Pons (tissue), 1 donor: ENCODE results near the gene OXGR1.
A peak's percentile ranks its signal among the peaks of the same experiment; 100 is the strongest.
"Not testable (repeated sequence)": the region's sequence is repeated elsewhere in the genome, so short reads cannot be mapped to it uniquely, and the experiment has no call there.

Experiments used
- DNase-seq: peaks from one replicate; pipeline ENCODE4 v3.0.0-alpha.2; 2016; ENCODE audit warnings: low spot score

Gene OXGR1

DNA sequence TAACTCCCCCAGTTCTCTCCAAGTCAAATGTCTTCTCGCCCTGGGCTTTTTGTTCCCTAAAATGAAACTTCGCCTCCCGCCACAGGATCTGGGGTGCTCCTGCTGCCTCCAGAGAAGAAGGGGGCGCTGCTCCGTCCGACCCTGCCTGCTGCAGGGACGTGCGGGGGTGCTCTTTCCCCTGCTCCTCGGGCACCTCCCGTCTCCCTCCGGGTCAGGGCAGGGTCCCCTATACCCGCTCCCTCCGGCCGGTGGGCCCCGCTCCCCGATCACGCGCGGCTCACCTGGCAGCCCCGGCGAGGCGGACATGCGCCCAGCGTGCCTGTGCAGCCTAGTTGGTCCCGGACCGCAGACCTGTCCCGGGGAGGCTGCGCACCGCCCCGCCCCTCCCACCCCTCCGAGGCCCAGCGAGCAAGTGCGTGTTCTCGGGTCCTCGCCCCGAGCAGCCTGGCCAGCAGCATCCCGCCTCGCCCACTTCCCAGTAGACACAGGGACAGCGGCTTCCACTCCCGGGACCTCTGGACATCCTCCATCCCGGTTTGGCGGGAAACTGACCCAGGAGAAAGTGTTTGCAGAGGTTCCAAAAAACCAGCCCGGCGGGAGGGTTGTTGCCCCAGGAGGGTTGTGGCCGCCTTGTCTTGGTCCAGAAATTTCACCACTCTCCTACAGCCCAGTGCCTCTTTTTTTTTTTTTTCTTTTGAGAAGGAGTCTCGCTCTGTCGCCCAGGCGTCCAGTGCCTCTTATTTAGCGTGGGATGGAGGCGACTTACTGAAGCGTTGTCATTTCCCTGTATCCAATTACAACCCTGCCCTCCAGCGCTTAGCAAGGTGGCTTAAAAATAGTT is at the start of gene OXGR1:
Gene OXGR1 (minus strand): TSS at position 460 of the 841 bp plus-strand sequence. CDS start 6,717 bp downstream, outside the sequence.
- no peak for DNase-seq

DNA sequence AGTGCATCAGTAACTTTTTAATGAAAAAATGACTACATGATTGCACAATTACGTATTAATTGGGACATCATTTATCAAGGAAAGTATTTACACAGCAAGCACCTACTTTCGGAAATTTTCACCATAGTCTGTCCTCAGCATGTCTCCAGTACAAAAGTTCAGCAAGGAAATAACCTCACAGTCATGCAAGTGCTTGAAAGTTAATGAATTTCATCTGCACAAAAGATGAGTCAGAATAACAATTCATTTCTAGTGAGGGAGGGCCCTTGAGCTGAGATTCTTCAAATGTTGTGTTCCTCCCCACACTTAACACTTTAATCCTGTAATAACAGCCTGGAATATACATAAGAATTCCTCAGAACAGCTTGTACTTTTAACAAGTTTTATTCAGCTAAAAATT is 49.0 kb upstream of the OXGR1 start:
- DNase-seq = no peak

DNA sequence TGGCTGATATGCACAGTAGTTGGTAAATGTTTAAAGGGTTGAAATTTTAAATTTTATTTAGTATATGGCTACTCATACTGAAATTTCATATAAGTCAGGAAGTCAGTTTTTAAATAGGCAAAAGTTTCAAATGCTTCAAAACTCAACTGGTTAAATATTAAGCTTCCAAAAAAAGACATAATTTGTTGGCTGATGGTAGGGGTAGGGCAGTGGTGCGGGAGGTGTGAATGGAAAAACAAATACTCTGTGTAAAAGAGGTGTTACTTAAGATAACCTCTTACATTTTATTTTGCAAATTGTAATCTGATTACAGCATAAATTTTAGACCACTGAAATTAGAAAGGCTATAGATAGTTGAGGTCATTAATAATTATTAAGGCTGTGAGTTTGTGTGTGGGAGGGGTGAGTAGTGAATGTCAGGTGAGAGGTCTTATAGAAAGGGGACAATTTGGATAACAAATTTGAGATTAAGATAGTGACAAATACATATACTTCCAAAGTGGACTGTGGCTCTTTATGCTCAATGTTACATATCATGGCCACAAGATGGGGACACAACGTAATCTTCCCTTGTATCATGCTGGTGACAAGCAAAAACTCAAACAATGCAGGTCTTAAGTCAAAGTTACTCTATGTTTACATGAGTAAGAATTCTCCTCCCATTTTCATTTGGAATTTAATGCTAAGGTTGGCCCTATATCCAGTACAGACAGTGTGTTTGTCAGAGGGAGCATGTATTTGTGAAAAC is 36.6 kb upstream of the OXGR1 start:
- DNase-seq = peak; percentile 56

DNA sequence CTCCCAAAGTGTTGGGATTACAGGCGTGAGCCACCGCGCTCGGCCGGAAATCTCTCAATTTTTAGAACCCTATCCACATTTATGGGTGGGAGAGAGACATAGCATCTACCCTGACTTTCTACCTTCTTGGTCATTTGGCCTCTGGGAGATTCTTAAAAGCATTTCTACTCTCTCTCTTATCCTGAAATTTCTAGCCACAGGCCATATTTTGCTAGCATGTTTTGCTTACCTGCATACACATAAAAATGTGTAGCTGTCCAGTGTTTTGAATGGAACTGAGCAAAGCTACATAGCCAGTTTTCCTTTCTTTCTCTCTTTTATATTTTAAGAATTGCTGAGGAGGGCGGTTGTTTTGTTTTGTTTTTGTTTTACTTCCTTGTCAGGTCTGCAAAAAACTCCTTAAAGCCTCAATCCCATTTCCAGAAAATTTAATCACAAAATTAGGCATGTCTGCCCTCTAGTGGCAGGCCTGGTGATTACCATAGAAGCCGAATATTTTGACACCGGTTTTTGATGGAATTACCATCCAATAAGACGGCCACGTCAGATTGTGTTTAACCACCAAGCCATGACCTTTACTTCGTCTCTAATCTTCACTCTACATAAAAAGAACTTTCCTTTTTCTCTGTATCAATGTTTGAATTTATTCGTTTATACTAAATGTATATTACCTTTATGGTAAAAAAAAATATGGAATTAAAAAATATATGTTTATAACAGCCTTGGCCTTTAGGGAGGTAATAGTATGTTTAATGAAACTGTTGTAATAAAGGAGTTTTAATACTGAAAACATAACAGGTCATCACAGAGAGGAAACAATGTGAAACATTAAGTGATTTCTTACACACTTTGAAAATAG is 34.4 kb upstream of the OXGR1 start:
- DNase-seq = peak; percentile 62

DNA sequence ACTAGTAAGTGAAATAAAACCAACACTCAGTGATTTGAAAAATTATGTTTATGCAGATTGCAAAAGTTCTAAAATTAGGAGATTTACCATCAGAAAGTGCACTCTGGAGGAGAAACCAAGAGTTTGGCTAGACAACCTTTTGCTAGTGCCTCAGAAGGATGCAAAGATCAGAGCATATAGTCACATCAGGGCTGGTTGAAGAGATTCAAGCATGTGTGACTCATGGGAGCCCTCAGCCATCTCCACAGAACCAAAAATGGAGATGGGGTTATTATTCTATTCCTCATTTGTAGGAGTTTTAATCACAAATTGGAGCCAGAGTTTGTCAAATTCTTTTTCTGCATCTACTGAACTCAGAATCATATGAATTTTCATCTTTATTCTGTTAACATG is 32.9 kb upstream of the OXGR1 start:
- DNase-seq = no peak

DNA sequence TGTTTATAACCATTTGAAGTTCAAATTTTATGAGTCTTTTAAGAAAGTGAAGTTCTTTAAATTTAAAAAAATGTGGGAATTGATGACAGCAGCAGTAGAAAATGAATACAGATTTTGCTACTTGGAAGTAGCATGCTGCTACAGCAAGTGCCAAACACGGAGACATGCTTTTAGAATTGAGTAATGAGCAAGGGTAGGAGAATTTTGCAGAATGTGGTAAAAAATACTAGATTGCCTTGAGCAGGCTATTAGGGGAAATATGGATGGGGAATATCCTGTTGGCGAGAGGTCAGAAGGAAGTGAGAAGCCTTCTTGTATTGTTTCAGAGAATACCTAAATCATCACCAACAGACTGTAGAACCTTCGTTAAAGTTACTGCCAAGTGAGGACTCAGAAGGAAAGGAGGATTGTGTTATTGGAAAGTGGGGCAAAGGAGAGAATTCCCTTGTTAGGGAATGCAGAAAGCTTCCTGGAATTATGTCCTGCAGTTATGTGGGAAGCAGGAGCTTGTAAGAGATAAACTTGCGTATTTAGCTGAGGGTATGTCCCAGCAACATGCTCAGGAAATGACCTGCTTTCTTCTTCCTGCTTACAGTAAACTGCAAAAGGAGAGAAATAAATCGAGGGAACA is 32.4 kb upstream of the OXGR1 start:
- no peak for DNase-seq

DNA sequence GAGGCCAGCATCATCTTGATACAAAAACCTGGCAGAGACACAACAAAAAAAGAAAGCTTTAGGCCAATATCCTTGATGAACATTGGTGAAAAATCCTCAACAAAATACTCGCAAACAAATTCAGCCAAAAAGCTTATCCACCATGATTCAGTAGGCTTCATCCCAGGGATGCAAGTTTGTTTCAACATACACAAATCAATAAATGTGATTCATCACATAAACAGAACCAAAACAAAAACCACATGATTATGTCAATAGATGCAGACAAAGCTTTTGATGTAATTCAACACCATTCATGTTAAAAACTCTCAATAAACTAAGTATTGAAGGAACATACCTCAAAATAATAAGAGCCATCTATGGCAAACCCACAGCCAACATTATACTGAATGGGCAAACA is 29.5 kb upstream of the OXGR1 start:
- not testable (repeated sequence) for DNase-seq

DNA sequence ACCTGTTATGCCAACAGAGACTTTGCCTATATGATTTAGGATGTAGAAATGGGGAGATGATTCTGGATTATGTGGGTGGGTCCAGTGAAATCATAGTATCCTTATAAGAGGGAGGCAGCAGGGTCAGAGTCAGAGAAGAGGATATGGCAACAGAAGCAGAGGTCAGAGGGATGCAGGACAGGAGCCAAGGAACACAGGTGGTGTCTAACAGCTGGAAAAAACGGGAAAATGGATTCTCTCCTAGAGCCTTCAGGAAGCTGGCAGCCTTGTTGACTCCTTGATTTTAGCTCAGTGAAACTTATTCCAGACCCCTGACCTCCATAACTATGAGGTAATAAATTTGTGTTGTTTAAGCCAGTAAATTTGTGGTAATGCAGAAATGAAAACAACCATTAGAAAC is 28.8 kb upstream of the OXGR1 start:
- no peak for DNase-seq

DNA sequence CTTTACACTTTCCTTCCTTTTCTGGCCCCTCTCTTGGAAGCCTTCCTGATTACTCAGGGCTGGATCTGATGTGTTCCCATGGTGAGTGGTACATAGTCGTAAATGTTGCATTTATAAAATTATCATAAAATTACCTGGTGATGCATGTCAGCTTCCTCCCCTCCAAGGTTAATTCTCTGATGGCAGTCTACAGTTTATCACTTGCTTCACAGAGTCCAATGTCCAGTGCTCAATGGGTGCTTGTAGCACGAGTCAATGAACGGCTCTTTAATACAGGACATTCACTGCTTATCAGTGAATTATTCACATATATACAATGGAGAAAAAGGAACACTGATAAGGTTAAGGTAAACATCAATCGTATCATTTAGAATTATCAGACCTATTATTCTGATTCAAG is 27.0 kb upstream of the OXGR1 start:
- no peak for DNase-seq

DNA sequence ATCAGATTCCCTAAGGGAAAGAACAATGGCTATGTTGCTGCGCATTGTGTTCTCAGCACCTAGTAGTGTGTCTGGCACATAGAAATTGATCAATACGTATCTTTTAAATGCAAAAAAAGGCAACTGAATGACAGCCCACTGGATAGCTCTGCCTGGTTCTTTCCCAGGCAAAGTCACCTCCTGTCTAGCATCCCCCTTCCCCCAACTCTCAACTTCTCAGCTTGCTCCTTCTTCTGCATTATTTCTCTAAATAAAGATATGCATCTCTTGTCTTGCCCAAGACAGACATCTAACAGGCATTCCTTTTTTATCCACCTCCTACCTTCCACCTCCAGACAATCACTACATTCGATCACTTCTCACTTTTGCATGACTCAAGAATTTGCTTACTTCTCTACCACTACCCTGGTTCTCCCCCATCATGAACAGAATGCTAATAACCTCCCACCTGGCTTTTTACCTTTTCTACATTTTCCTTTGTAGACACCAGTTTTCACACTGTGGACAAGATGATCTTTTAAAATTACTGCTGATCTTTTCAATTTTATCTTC is 26.5 kb upstream of the OXGR1 start:
- DNase-seq = no peak

DNA sequence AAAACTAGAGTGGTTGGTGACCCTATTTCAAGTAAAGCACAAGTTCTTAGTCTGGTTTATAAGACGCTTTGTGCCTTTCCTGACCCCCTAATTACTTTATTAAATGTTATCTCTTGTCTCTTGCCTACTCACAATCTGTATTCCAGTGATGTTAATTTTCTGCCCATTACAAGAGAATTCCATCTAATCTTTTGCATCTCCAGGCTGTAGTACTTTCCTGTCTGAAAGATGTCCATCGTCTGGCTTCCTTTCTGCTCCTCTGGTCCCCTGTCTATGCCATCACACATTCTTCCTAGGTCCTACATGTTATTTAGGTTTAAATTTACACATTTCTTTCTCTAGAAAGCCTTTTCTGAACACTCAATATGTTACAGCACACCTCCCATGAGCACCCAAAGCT is 25.9 kb upstream of the OXGR1 start:
- no peak for DNase-seq

DNA sequence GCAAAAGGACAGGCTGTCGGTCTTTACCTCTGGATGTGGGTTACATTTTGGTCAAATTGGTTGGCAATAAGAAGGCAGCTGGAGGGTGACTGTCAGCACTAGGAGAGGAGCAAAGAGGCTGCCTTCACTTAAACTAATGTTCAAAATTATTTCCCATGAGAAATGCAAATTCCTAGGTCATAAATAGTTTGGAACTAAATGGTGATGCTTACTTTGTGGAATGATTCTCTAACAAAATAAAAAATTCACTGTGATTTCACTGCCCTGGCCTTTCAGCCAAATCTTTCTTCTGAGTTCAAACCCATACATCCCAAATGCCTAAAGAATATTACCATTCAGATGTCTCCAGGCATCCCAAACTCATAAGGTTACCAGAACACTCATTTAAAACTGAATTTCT is 25.0 kb upstream of the OXGR1 start:
- DNase-seq = no peak

DNA sequence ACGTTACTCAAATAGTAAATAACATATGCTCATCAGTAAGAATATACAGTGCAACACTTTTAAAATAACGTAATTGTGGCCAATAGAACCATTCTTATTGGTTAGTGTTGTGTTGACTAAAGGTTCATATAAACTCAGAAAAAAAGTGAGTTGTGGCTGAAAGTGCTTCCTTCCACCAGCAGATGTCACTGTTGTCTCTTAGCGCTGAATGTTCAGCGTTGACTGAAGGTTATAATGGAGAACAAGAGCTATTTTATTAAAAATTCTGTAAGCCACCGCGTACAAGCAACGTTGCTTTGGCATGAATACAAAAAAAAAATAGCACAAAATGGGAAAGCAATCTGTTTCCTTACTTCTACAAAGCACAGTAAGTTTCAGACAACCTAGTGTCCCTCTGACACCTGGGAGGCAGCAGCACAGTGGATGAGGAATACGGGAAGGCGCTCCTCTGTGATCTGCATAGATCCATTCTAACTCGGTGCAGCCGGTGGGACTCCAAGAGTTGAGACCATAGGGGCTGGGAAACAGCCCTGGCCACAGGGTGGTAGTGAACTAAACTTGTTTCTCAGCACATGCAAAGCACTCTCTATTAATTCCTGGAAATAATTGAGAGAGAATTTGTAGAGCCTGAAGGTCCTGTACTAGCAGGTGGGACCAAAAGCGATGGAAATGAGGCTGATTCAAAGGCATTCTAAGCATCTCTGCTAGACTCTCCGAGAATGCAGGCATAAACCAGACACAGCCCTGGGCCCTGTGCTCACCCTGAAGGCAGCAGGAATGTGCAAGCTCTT is 23.9 kb upstream of the OXGR1 start:
- DNase-seq = peak; percentile 81

DNA sequence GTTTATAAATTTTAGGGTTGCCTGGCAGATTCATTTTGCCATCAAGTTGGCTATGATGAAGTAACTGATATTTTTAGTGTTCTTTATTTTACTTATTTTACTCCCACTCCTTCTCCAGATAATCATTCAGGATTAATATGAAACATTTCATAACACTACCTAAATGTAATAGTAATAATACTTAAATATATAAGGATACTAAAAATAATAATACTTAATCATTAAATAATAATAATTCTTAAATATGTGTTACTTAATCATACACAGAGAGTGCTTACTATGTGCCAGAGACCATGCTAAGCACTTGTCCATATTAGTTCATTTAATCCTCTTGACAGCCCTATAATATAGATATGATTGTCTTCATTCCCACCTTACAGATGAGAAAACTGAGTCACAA is 23.0 kb upstream of the OXGR1 start:
- DNase-seq = no peak

DNA sequence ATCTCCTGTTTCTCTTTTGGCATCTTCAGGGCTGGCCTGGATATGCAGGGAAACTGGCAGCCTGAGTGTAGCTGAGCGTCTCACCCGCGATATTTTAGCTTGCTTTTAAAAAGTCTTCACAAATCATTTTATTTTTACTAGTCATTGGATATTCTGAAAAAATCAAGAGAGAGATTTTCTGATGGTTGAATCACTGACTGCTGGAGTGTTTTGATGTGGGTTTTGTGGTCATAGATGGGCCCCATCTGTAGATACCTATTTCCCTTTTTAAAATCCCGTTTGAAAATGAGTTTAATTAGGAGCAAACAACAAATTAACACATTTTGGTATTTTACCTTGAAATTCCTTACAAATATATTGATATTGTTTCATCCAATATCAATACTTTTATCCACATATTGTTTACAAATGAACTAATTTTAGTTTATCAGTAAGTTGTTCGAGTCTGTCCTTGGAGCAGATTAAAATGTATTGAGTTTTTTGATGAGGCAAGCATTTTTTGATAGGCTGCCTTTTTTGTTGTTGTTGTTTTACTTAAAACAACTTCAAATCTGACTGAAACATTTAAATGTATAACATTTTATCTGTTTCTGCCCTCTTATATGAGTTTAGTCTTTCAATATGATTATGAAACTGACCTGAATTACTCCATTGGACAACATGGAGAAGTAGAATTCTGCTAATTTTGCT is 21.5 kb upstream of the OXGR1 start:
- DNase-seq = no peak

DNA sequence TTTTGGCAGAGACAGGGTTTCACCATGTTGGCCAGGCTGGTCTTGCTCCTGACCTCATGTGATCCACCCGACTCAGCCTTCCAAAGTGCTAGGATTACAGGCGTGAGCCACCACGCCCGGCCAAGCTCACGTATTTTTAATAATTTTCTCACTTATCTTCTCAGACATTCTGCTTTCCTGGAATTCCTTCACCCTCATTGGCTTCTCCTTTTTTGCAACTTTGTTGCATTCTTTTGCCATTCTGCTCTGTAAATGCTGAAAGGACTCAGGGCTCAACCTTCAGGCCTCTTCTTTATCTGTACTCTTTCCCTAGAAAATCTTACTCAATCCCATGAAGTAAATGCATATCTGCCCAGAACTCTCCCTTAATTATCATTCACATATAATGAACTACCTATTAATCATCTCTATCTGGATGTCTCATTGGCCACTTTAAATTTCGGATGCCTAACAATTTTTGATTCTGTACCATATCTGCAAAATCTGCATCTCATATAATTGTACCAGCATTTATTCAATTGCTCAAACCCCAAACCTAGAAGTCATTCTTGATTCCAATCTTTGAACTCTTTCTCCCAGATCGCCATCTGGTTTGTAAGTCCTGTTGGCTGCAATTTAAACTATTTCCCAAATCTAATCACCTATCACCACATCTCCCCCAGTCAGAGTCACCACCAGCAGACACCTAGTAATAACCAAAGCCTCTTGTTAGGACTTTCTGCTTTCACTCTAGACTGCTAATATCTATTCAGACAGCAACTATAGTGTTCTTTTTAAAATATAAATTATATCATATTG is 18.2 kb upstream of the OXGR1 start:
- no peak for DNase-seq

DNA sequence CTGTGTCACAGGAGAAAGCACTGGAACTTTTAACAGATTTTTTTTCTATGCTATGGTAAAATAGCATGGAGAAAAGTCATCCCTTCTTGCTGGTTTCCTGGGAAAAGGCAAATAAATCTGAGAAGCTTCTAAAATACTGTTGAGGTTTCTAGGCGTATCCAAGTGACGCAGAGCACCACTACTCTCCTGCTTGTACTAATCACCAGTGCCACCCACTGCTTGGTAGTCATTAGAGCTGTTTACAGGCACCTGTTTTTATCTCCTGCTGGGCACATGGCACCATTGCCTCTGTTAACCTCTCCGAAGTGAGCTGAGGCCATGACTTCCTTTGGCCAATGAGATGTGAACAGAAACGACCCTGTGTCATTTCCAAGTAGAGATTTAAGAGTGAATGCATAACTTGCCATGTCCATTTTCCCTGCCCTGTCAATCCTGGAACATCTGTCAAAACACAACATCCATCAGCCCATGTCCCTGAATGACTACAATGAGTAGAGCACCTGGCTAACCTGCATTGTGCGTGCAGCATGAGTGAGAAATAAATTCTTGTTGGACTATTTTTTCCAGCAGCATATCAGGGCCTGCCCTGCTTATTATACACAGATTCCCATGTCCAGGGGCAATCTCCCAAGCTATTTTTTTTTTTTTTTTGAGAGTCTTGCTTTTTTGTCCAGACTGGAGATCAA is 17.3 kb upstream of the OXGR1 start:
- DNase-seq = no peak

DNA sequence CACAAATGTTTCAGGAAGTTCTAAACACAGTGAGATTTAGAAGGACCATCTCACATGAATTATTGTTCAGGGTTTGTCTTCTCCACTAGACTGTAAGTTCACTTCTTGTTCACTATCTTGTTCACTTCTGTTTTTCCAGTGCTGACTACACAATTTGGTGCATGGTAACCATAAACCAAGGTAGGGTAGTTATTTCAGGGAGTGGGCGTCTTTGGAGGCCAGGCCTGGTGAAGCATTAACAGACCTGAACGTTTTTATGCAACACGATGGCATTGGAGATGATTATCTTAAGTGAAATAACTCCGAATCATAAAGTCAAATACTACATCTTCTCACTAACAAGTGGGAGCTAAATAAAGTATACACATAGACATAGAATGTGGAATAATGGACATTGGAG is 14.4 kb upstream of the OXGR1 start:
- no peak for DNase-seq
